PC-9 (cell line): ENCODE data around the gene CENPX. TPM values are rescaled to one million over a fixed set of nuclear protein-coding genes. Genes with fewer than 3 reads are reported as not detected.

Source experiments
- BruUV-seq: library from RNA; stranded (reverse); fragments of 400-500 nt; replicated peaks from 2 replicates; lab custom pipeline; 2021; lab: Mats Ljungman, UMichigan
- CTCF ChIA-PET: fragments of 300-600 bp; sonication (Branson Sonifier 250); formaldehyde crosslinking; loops from one replicate; lab custom pipeline; 2022; ENCODE audit warnings: antibody characterized with exemption; lab: Charles Lee
- POLR2A ChIA-PET: fragments of 300-600 bp; sonication (Branson Sonifier 250); formaldehyde crosslinking; loops from one replicate; lab custom pipeline; 2022; ENCODE audit warnings: antibody characterized with exemption; ENCODE audit not compliant: unreplicated experiment; lab: Charles Lee
- DNase-seq, 2 experiments: peaks; one replicate each; pipeline versions ENCODE4 v3.0.0 to v3.0.0-alpha.2; 2015 to 2022; ENCODE audit warnings: mixed read lengths in 1 of 2
- H2AFZ ChIP-seq: fragments of 200-600 bp; sonication (generic); 2 replicates; pipeline ENCODE4 v1.8.1; 2017; ENCODE audit warnings: antibody characterized with exemption
- H3F3A ChIP-seq: fragments of 200-600 bp; sonication (generic); 2 replicates; pipeline ENCODE4 v1.8.1; 2017; ENCODE audit warnings: antibody characterized with exemption, mild to moderate bottlenecking, low read depth; ENCODE audit not compliant: insufficient read depth
- H3K27ac ChIP-seq: fragments of 200-600 bp; sonication (generic); 2 replicates; pipeline ENCODE4 v1.6.1; 2016; ENCODE audit warnings: mixed run types
- H3K27me3 ChIP-seq: fragments of 200-600 bp; sonication (generic); 2 replicates; pipeline ENCODE4 v1.6.1; 2016; ENCODE audit warnings: low read depth, mixed run types; ENCODE audit not compliant: insufficient read depth
- H3K36me3 ChIP-seq: fragments of 200-600 bp; sonication (generic); 2 replicates; pipeline ENCODE4 v1.6.1; 2016; ENCODE audit warnings: low read depth, mixed run types
- H3K4me1 ChIP-seq: fragments of 200-600 bp; sonication (generic); replicated peaks from 2 replicates; pipeline ENCODE4 v1.6.1; 2016; ENCODE audit warnings: mixed run types; ENCODE audit not compliant: insufficient read depth
- H3K4me2 ChIP-seq: fragments of 200-600 bp; sonication (generic); 2 replicates; pipeline ENCODE4 v1.6.1; 2017; ENCODE audit warnings: mixed run types
- H3K4me3 ChIP-seq: fragments of 200-600 bp; sonication (generic); 2 replicates; pipeline ENCODE4 v1.6.1; 2016; ENCODE audit warnings: mixed run types
- H3K79me2 ChIP-seq: fragments of 200-600 bp; sonication (generic); 2 replicates; pipeline ENCODE4 v1.6.1; 2017; ENCODE audit warnings: low read depth, mixed run types
- H3K9me2 ChIP-seq: fragments of 200-600 bp; sonication (generic); 2 replicates; pipeline ENCODE4 v1.8.1; 2017; ENCODE audit warnings: mild to moderate bottlenecking; ENCODE audit not compliant: insufficient read depth
- H3K9me3 ChIP-seq: fragments of 200-600 bp; sonication (generic); 2 replicates; pipeline ENCODE4 v1.8.1; 2016; ENCODE audit warnings: low read depth; ENCODE audit not compliant: insufficient read depth
- H4K20me1 ChIP-seq: fragments of 200-600 bp; sonication (generic); 2 replicates; pipeline ENCODE4 v1.8.1; 2017; ENCODE audit not compliant: insufficient read depth
- CTCF ChIP-seq: fragments of 200-600 bp; sonication (generic); conservative IDR thresholded peaks from 2 replicates; pipeline ENCODE4 v1.6.1; 2017; ENCODE audit warnings: mixed run types, antibody characterized with exemption, mild to moderate bottlenecking, moderate library complexity
- EZH2 ChIP-seq: fragments of 200-600 bp; sonication (generic); IDR thresholded peaks from 2 replicates; pipeline ENCODE4 v1.8.0; 2017; ENCODE audit warnings: antibody characterized with exemption, low read depth
- intact Hi-C: fragments of 100-400 bp; cut with micrococcal nuclease; formaldehyde crosslinking; loops from one replicate; pipeline ENCODE4 v1.10.0; 2022; ENCODE audit not compliant: unreplicated experiment
- total RNA-seq: library from RNA; stranded (reverse); gene quantifications from 2 replicates; pipeline ENCODE4 v1.2.3, GENCODE V29; 2021

CENPX gene
- total RNA-seq, 1 experiment from 2014 or later: 132 TPM

GRCh38 chr17:82061047-82061925 lies 38.6 kb upstream of the CENPX start:
- ChIA-PET CTCF (no interaction called here), POLR2A (no interaction called here)
- Histone ChIP-seq H3K4me3 (no peak overlapping the region), H3K79me2 (peaks cover 17% of the 10 kb centered on the region; the same call in 1 of the 2 replicates), H3K27ac (no peak overlapping the region), H4K20me1 (no peaks in the 10 kb centered on the region), H3K4me2 (no peak overlapping the region), H3K36me3 (no peaks in the 10 kb centered on the region), H3F3A (no peaks in the 10 kb centered on the region), H2AFZ (no peak overlapping the region), H3K9me2 (no peaks in the 10 kb centered on the region), H3K9me3 (no peaks in the 10 kb centered on the region), H3K4me1 (peaks cover 9% of the 10 kb centered on the region; the same call in 1 of the 2 replicates), H3K27me3 (no peaks in the 10 kb centered on the region)
- DNase-seq: no peak
- TF ChIP-seq CTCF (no peak), EZH2 (no peak)
- no TSS peak for BruUV-seq
- intact Hi-C loops: no loop called here

- intact Hi-C loops: no loop called here
- TF ChIP-seq EZH2: no peak
- TF ChIP-seq CTCF: no peak
- H4K20me1 ChIP-seq: no peaks in the 10 kb centered on the region
- H3F3A ChIP-seq: no peaks in the 10 kb centered on the region
- H3K9me3 ChIP-seq: no peaks in the 10 kb centered on the region
- POLR2A ChIA-PET: no interaction called here
- no peaks in the 10 kb centered on the region for H3K9me2 ChIP-seq
- DNase-seq: no peak
- H3K27ac ChIP-seq: no peak overlapping the region
- no peak overlapping the region for H3K4me3 ChIP-seq
- BruUV-seq: no TSS peak
- H3K36me3 ChIP-seq: no peaks in the 10 kb centered on the region
- CTCF ChIA-PET: no interaction called here
- peaks cover 17% of the 10 kb centered on the region; the same call in 1 of the 2 replicates for H3K79me2 ChIP-seq
- H2AFZ ChIP-seq: no peak overlapping the region
- no peaks in the 10 kb centered on the region for H3K27me3 ChIP-seq
- no peak overlapping the region for H3K4me2 ChIP-seq
- H3K4me1 ChIP-seq: 0 out of 2 replicates have a peak, but pooled peaks cover 5% of the 10 kb centered on the region
Measured at GRCh38 chr17:82060614-82061013, 37.9 kb upstream of the CENPX start.

- no TSS peak for BruUV-seq
- no peak for TF ChIP-seq CTCF
- TF ChIP-seq EZH2: no peak
- ChIA-PET POLR2A (interaction anchor here (0.6 kb wide), 1 partner anchor 240 kb away, joined by 10 read pairs; no protein-coding TSS in a partner anchor), CTCF (no interaction called here)
- Histone ChIP-seq H4K20me1 (no peaks in the 10 kb centered on the region), H3K27me3 (no peaks in the 10 kb centered on the region), H3K79me2 (peaks cover 14% of the 10 kb centered on the region; the same call in 1 of the 2 replicates), H3K9me3 (no peaks in the 10 kb centered on the region), H3K4me2 (no peak overlapping the region), H3K9me2 (no peaks in the 10 kb centered on the region), H3K27ac (no peak overlapping the region), H2AFZ (no peak overlapping the region), H3K4me3 (no peak overlapping the region), H3K36me3 (no peaks in the 10 kb centered on the region), H3F3A (no peaks in the 10 kb centered on the region), H3K4me1 (0 out of 2 replicates have a peak, but pooled peaks cover 5% of the 10 kb centered on the region)
- intact Hi-C loops: no loop called here
- DNase-seq: no peak
Measured at GRCh38 chr17:82060001-82060380, 37.3 kb upstream of the CENPX start.
